GM23248 (cell line): Measurements from ENCODE around the gene BEX4.

Source experiments
- EZH2 ChIP-seq: fragments of 200-600 bp; sonication (generic); IDR thresholded peaks from 2 replicates; pipeline ENCODE4 v1.6.1; 2018; ENCODE audit warnings: antibody characterized with exemption, mild to moderate bottlenecking; ENCODE audit not compliant: insufficient read depth, poor library complexity, severe bottlenecking
- EZH2phosphoT487 ChIP-seq: fragments of 200-600 bp; sonication (generic); IDR thresholded peaks from 2 replicates; pipeline ENCODE4 v1.6.1; 2018; ENCODE audit warnings: antibody characterized with exemption, moderate library complexity, mild to moderate bottlenecking, low read depth; ENCODE audit not compliant: insufficient read depth

- TF ChIP-seq EZH2 (no peak), EZH2phosphoT487 (no peak)
These were observed 2.0 kb upstream of the BEX4 start for GRCh38 chrX:103212749-103213457.
